C1 segment of cervical spinal cord (tissue), 14 donors: ENCODE data around the gene CDC20.
"Not testable (repeated sequence)": the region's sequence is repeated elsewhere in the genome, so short reads cannot be mapped to it uniquely, and the experiment has no call there.

Experiments
- DNase-seq, 14 donors: peaks; one replicate each; lab custom pipeline; 2025; lab: John Stamatoyannopoulos, UW

CDC20 gene

DNA sequence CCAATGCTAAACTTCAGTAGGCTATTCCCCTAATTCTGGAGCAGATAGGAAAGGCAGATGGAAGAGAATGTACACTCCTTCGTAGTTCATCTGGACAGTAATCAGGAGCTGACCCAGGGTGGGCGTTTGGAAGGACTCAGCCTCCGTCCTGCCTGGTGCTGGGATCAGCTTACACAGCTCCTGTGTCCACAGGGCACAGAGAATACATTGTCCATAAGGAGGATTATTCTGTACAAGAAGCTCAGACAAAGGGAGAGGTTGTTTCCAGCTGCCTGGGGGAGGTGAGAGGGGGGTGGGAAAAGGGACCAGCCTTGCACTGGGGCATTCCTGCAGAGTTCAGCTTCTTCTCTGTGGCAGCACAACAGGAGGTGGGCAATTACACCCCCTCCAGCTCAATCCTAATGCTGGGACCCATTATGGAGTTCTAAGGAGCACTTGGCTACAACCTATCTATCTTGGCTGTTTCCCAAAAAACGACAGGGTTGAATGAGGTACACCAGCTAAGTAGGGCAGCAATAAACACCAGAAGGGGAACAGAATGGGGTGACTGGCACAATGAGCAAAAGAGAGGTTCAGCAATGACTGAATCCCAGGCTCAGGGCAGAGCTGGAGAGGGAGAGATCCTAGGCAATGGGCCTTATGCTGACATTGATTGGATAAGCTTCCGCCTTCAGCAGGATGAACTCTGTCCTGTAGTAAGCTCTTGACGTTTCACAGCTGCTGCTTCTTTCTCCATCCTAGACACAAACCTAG is 23.4 kb downstream of the CDC20 start:
- DNase-seq = peak in 12 of 14 donors; percentile 49 to 90 (median 73)

DNA sequence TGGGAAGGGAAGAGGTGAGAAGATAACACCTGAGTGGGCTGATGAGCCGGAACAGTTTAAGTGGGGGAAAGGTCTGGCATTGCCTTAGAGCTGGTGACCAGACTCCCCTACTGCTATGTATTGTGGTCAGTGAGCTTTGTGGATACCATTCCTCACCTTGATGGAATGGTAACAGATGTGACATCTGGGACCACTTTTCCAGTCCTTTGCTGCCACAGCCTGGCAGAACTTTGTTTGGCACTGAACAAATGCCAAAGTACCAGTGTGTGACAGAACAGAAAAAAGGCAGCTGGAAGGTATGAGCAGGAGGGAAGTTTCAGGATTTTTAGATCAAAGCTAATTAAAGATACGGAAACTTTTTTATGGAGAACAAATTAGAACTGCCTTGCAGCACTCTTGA is 24.7 kb downstream of the CDC20 start:
- peak in 7 of 14 donors; percentile 6 to 46 (median 14) for DNase-seq

DNA sequence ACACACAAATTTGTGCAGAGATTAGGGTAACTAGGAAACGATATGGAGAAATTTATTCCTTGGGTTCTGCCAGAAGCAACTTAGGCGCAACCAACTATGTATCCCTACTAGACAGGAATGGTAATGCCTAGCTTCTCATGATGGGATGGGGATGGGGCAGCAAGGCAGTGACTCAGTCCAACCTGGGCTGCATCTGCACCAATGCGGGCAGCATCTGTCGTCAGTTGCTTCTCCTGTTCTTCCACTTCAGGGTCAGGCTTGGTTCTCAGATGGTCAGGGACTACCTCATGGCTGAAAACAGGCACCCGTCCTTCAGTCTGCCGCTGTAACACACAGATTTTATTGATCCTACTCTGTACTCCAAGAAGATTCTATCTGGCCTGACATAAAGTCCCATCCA is 27.9 kb downstream of the CDC20 start:
- DNase-seq = no peak

GRCh38 chr1:43387976-43388599 is 29.3 kb downstream of the CDC20 start:
- DNase-seq = no peak

- no peak for DNase-seq
These were observed 29.8 kb downstream of the CDC20 start for GRCh38 chr1:43388613-43389012.

GRCh38 chr1:43389326-43390313 is 30.8 kb downstream of the CDC20 start, which contains the start of the genes MED8 and SZT2:
Gene MED8 (minus strand): TSS chr1:43389800. CDS start chr1:43389764, 36 bp downstream.
Gene SZT2 (plus strand): TSS chr1:43389899. CDS start chr1:43389969, 70 bp downstream.
- DNase-seq = peak; percentile 59 to 96 (median 92)

GRCh38 chr1:43392702-43393101 is 33.9 kb downstream of the CDC20 start:
- DNase-seq = no peak

DNA sequence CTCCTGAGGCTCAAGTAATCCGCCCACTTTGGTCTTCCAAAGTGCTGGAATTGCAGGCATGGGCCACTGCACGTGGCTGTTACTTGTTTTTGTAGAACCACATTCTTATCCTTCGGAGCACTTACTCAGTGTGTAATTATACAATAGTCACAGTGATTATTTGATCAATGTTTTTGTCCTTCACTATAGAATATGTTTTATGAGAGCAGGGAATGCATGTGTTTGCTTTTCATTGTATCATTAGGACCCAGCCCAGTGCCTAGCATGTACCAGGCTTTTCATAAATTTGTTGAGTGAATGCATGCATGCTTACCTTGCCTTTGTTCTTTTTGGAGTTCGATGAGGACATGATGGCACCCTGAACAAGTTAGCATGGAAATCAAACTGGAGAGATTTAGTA is 36.7 kb downstream of the CDC20 start:
- no peak for DNase-seq

GRCh38 chr1:43396059-43396458 is 37.3 kb downstream of the CDC20 start:
- no peak for DNase-seq

GRCh38 chr1:43398227-43398626 is 39.4 kb downstream of the CDC20 start:
- no peak for DNase-seq

- not testable (repeated sequence) for DNase-seq
These were observed 41.7 kb downstream of the CDC20 start for GRCh38 chr1:43400441-43400840.

DNA sequence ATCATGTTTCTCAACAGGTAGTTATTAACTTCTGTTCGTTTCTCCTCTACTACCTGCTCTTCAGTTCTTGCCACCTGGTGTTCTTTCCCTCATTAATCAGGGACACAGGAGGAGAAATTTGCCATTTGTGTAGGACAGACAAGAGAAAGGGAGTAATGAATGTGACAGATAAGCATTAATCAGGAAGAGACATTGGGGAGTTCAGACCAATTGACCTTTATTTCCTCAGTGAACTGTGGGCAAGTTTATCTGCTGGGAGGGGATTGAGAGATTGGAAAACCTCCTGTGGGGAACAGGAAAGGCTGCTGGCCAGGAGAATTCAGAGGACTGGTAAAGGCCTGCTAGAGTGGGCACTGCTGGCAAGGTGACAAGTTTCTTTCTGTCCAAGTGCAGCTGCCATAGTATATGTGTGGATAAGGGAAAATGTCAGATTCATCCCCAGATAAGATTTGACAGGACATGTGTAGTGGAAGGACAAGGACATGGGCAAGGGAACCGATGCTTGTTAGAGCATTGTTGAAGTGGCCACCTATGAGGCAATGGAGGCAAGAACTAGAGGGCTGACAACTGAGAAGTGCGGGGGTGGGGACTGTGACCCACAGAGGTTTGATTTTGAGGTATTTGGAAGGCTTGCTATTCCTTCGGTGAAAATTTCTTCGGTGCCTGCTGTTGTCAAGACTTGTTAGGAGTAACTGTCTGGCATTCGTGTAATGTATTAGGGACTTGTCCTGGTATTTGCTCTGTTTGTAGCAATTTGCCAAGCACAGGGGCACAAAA is 43.5 kb downstream of the CDC20 start:
- no peak for DNase-seq

- no peak for DNase-seq
These were observed 45.6 kb downstream of the CDC20 start for GRCh38 chr1:43404353-43404752.

DNA sequence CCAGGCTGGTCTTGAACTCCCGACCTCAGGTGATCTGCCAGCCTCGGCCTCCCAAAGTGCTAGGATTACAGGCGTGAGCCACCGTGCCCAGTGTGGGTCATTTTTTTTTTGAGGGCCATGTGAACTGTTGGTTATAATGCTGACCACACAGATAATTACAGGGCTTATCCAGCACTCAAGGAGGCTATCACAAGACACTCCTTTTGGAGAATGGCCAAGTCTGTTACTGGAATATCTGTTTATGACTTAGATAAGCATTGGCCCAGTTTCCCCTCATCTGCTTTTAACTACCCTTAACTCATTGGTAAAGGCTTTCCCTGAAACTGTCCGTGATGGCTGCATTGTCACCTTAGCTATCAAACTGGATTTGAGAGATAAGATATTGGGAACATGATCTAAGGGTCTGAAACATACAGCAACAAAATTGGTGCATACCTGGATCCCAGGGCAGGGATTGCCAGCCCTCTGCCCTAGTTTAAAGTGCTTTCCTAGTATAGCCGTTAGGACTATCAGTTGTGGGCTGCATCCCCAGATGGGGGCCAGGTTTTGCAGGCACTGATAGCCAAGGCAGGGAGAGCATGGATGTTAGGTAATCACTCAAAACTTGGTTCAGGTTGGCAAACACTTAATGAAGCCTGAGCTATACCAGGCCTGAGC is 46.6 kb downstream of the CDC20 start:
- DNase-seq = no peak

DNA sequence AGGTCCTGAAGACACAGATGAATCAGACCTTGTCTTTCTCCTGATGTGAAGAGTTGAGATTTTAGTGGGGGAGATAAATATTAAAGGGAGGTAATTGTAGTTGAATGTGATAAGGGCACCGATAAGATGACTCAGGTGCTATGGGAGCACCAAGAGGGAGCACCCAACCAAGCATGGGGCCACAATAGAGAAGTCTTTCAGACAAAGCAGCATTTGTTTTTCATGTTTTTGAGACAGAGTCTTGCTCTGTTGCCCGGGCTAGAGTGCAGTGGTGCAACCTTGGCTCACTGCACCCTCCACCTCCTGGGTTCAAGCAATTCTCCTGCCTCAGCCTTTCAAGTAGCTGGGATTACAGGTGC is 47.1 kb downstream of the CDC20 start:
- DNase-seq = no peak

- no peak for DNase-seq
These were observed 51.8 kb downstream of the CDC20 start for GRCh38 chr1:43410571-43410970.
